Measurements from ENCODE around the gene NEUROD1. TPM values are rescaled to one million over a fixed set of nuclear protein-coding genes. Genes with fewer than 3 reads are reported as not detected.

The NEUROD1 gene
- total and polyA plus RNA-seq, 9 of the 15 experiments (the other 6 are each of a cell fraction or from before 2014, with no cell fraction given), result not detected

GRCh38 chr2:181646415-181646987 lies 33.8 kb downstream of the NEUROD1 start (continued):
- TF ChIP-seq RAD21 (CRISPR knock-in tag; conservative IDR thresholded peaks at IDR 0.05 in 1 of 2, IDR thresholded peaks at IDR 0.05 in 1 of 2) (no peak), HNRNPL (IDR thresholded peaks at IDR 0.05; ENCODE audit: low read depth, low read length) (no peak)
- TF ChIP-seq, protein P1, sequence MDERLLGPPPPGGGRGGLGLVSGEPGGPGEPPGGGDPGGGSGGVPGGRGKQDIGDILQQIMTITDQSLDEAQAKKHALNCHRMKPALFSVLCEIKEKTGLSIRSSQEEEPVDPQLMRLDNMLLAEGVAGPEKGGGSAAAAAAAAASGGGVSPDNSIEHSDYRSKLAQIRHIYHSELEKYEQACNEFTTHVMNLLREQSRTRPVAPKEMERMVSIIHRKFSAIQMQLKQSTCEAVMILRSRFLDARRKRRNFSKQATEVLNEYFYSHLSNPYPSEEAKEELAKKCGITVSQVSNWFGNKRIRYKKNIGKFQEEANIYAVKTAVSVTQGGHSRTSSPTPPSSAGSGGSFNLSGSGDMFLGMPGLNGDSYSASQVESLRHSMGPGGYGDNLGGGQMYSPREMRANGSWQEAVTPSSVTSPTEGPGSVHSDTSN (CRISPR knock-in tag; IDR thresholded peaks at IDR 0.05; ENCODE audit: low read depth), result no peak
- TF ChIP-seq, protein P1 (tag; conservative IDR thresholded peaks at IDR 0.05; ENCODE audit: low read depth), result no peak

DNA sequence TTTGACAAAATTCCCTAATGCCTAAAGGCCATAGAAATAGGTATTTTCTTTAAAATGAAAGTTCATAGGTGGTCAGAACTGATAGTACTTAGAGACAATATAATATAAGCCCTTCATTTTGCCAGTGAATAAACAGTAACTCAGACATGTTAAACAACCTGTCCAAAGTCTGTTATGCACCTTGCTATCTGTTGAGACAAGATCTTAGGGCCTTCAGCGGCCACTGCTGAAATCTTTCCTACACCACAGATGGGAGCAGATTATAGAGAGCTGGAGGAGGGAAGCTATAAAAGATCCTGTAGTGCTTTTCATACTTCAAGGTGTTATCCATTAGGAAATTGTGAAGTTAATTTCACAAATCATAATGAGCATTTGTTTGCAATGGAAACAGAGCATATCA lies 37.2 kb downstream of the NEUROD1 start:
- ATAC-seq (no peak), FAIRE-seq (no peak), DNase-seq (ENCODE audit: extremely low read depth in 1 of 4, low spot score in 3 of 4) (no peak)
- Histone ChIP-seq H2AFZ (ENCODE audit: low read depth, low read length) (no peak overlapping the region), H4K20me1 (replicated peaks; ENCODE audit: control insufficient read depth, insufficient read depth, low read length) (no peaks in the 10 kb centered on the region), H3K4me1 (replicated peaks in 1 of 2; ENCODE audit: control insufficient read depth in 2 of 2, insufficient read depth in 2 of 2, low read length in 2 of 2) (no peaks in the 10 kb centered on the region), H3K27ac (ENCODE audit: extremely low read depth, low read depth, low read length) (no peak overlapping the region), H3K27me3 (ENCODE audit: control insufficient read depth in 2 of 2, insufficient read depth in 2 of 2, low read length in 2 of 2) (no peaks in the 10 kb centered on the region), H3K4me2 (ENCODE audit: insufficient read depth, low read length) (no peak overlapping the region), H3K9ac (ENCODE audit: insufficient read depth in 1 of 2, low read depth in 2 of 2, low read length in 2 of 2) (no peak overlapping the region), H3K4me3 (no peak overlapping the region), H3K79me2 (ENCODE audit: control insufficient read depth, insufficient read depth, low read length) (no peaks in the 10 kb centered on the region), H3K36me3 (ENCODE audit: control insufficient read depth, insufficient read depth, low read length) (no peaks in the 10 kb centered on the region), H3K9me3 (replicated peaks; ENCODE audit: control insufficient read depth, insufficient read depth, low read depth, low read length) (no peaks in the 10 kb centered on the region), H3K9me1 (ENCODE audit: control insufficient read depth, insufficient read depth, low read length) (no peaks in the 10 kb centered on the region)
- BruUV-seq (replicated peaks), result no TSS peak
- in situ Hi-C loops (cut with MboI) (no loop called here), intact Hi-C loops (cut with micrococcal nuclease) (no loop called here)
- TF ChIP-seq, protein P2, sequence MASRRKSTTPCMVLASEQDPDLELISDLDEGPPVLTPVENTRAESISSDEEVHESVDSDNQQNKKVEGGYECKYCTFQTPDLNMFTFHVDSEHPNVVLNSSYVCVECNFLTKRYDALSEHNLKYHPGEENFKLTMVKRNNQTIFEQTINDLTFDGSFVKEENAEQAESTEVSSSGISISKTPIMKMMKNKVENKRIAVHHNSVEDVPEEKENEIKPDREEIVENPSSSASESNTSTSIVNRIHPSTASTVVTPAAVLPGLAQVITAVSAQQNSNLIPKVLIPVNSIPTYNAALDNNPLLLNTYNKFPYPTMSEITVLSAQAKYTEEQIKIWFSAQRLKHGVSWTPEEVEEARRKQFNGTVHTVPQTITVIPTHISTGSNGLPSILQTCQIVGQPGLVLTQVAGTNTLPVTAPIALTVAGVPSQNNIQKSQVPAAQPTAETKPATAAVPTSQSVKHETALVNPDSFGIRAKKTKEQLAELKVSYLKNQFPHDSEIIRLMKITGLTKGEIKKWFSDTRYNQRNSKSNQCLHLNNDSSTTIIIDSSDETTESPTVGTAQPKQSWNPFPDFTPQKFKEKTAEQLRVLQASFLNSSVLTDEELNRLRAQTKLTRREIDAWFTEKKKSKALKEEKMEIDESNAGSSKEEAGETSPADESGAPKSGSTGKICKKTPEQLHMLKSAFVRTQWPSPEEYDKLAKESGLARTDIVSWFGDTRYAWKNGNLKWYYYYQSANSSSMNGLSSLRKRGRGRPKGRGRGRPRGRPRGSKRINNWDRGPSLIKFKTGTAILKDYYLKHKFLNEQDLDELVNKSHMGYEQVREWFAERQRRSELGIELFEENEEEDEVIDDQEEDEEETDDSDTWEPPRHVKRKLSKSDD (conservative IDR thresholded peaks at IDR 0.05; ENCODE audit: low read length), result no peak
- TF ChIP-seq ZNF57 (CRISPR knock-in tag; IDR thresholded peaks at IDR 0.05) (no peak), POLR2AphosphoS5 (IDR thresholded peaks at IDR 0.05; ENCODE audit: control insufficient read depth, insufficient read depth, low read depth, low read length) (no peak), ZNF239 (CRISPR knock-in tag; IDR thresholded peaks at IDR 0.05) (no peak)
- TF ChIP-seq, protein P3, sequence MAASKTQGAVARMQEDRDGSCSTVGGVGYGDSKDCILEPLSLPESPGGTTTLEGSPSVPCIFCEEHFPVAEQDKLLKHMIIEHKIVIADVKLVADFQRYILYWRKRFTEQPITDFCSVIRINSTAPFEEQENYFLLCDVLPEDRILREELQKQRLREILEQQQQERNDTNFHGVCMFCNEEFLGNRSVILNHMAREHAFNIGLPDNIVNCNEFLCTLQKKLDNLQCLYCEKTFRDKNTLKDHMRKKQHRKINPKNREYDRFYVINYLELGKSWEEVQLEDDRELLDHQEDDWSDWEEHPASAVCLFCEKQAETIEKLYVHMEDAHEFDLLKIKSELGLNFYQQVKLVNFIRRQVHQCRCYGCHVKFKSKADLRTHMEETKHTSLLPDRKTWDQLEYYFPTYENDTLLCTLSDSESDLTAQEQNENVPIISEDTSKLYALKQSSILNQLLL (CRISPR knock-in tag; IDR thresholded peaks at IDR 0.05; ENCODE audit: borderline replicate concordance), result no peak
- WGBS (ENCODE audit: insufficient coverage, low coverage, missing lambda C conversion rate), result 0% methylated on average over 1 of the region's 1 CpG
- ChIA-PET POLR2A (interaction anchor here (0.6 kb wide), 1 partner anchor 548 kb away, joined by 4 read pairs; no protein-coding TSS in a partner anchor), CTCF (ENCODE audit: low intra/inter-chr PET ratio) (no interaction called here)
